ENCODE measurements around the gene MMP17. TPM values are rescaled to one million over a fixed set of nuclear protein-coding genes. Genes with fewer than 3 reads are reported as not detected.

Gene MMP17
- polyA plus RNA-seq, 1 donor (not counting 4 experiments of a cell fraction or from before 2014, with no cell fraction given), result 2.3 TPM

GRCh38 chr12:131833896-131834641, 5.9 kb downstream of the MMP17 start:
- H3K9ac ChIP-seq (ENCODE audit: control insufficient read depth, extremely low read depth, insufficient read depth, low read length), result no peak overlapping the region
- no peaks in the 10 kb centered on the region for H3K9me1 ChIP-seq (ENCODE audit: control insufficient read depth, extremely low read depth, insufficient read depth, low read length)
- H3K9me3 ChIP-seq (ENCODE audit: control insufficient read depth, low read depth, low read length), result no peaks in the 10 kb centered on the region
- peaks cover 8% of the 10 kb centered on the region for H3K4me1 ChIP-seq (ENCODE audit: control insufficient read depth, extremely low read depth, insufficient read depth, low read length)
- no peak for DNase-seq (ENCODE audit: low read depth, low spot score)
- H3K36me3 ChIP-seq (ENCODE audit: control insufficient read depth in 2 of 2, extremely low read depth in 1 of 2, insufficient read depth in 2 of 2, low read length in 2 of 2), result no peaks in the 10 kb centered on the region
- TF ChIP-seq EZH2 (IDR thresholded peaks at IDR 0.05; ENCODE audit: low read length) (no peak), CTCF (optimal IDR thresholded peaks at IDR 0.05 in 1 of 3, IDR thresholded peaks at IDR 0.05 in 1 of 3, conservative IDR thresholded peaks at IDR 0.05 in 1 of 3; ENCODE audit: extremely low read depth in 1 of 3, insufficient read depth in 2 of 3, low read length in 3 of 3) (peak; percentile 59 to 70 (median 59))
- no peak overlapping the region for H2AFZ ChIP-seq (ENCODE audit: control insufficient read depth, low read length)
- H3K27ac ChIP-seq (ENCODE audit: control insufficient read depth, insufficient read depth, low read length), result no peak overlapping the region
- H3K27me3 ChIP-seq (ENCODE audit: control insufficient read depth, extremely low read depth, insufficient read depth, low read length), result peaks cover 27% of the 10 kb centered on the region
- H3K4me3 ChIP-seq (ENCODE audit: control insufficient read depth in 2 of 3, extremely low read depth in 1 of 3, insufficient read depth in 2 of 3, low read depth in 1 of 3, low read length in 3 of 3), result no peak overlapping the region
- dilution Hi-C loops (cut with MboI; ENCODE audit: extremely low pct_ligation_motif_present, low sequenced_read_pairs), result no loop called here
- no peaks in the 10 kb centered on the region for H3K79me2 ChIP-seq (ENCODE audit: control insufficient read depth, insufficient read depth, low read length)
- no peak for FAIRE-seq
- H4K20me1 ChIP-seq (ENCODE audit: control insufficient read depth, extremely low read depth, insufficient read depth, low read length), result no peaks in the 10 kb centered on the region
- H3K4me2 ChIP-seq (ENCODE audit: control insufficient read depth, extremely low read depth, insufficient read depth, low read depth, low read length), result no peak overlapping the region

GRCh38 chr12:131834798-131835615, 6.8 kb downstream of the MMP17 start:
- dilution Hi-C loops (cut with MboI; ENCODE audit: extremely low pct_ligation_motif_present, low sequenced_read_pairs), result no loop called here
- Histone ChIP-seq H3K9me3 (ENCODE audit: control insufficient read depth, low read depth, low read length) (no peaks in the 10 kb centered on the region), H3K4me1 (ENCODE audit: control insufficient read depth, extremely low read depth, insufficient read depth, low read length) (peaks cover 8% of the 10 kb centered on the region), H3K4me2 (ENCODE audit: control insufficient read depth, extremely low read depth, insufficient read depth, low read depth, low read length) (no peak overlapping the region), H3K9ac (ENCODE audit: control insufficient read depth, extremely low read depth, insufficient read depth, low read length) (no peak overlapping the region), H2AFZ (ENCODE audit: control insufficient read depth, low read length) (no peak overlapping the region), H3K27ac (ENCODE audit: control insufficient read depth, insufficient read depth, low read length) (no peak overlapping the region), H3K36me3 (ENCODE audit: control insufficient read depth in 2 of 2, extremely low read depth in 1 of 2, insufficient read depth in 2 of 2, low read length in 2 of 2) (no peaks in the 10 kb centered on the region), H3K27me3 (ENCODE audit: control insufficient read depth, extremely low read depth, insufficient read depth, low read length) (peaks cover 18% of the 10 kb centered on the region), H3K4me3 (ENCODE audit: control insufficient read depth in 2 of 3, extremely low read depth in 1 of 3, insufficient read depth in 2 of 3, low read depth in 1 of 3, low read length in 3 of 3) (no peak overlapping the region), H3K9me1 (ENCODE audit: control insufficient read depth, extremely low read depth, insufficient read depth, low read length) (no peaks in the 10 kb centered on the region), H4K20me1 (ENCODE audit: control insufficient read depth, extremely low read depth, insufficient read depth, low read length) (no peaks in the 10 kb centered on the region), H3K79me2 (ENCODE audit: control insufficient read depth, insufficient read depth, low read length) (no peaks in the 10 kb centered on the region)
- DNase-seq (ENCODE audit: low read depth, low spot score) (no peak), FAIRE-seq (no peak)
- TF ChIP-seq CTCF (optimal IDR thresholded peaks at IDR 0.05 in 1 of 3, IDR thresholded peaks at IDR 0.05 in 1 of 3, conservative IDR thresholded peaks at IDR 0.05 in 1 of 3; ENCODE audit: extremely low read depth in 1 of 3, insufficient read depth in 2 of 3, low read length in 3 of 3) (no peak), EZH2 (IDR thresholded peaks at IDR 0.05; ENCODE audit: low read length) (no peak)
